Stimulated activated CD4-positive, alpha-beta T cell treated with anti-CD3 and anti-CD28 coated beads, Interleukin-1b, Interleukin-23, amount 100 ng/mL, for 48 hours (primary cell): Measurements from ENCODE around the gene RRP36.

Source experiments
- DNase-seq: peaks from one replicate; pipeline ENCODE4 v3.0.0-alpha.2; 2020

Gene RRP36

GRCh38 chr6:43074847-43075669 lies 53.6 kb downstream of the RRP36 start:
- DNase-seq = no peak

DNA sequence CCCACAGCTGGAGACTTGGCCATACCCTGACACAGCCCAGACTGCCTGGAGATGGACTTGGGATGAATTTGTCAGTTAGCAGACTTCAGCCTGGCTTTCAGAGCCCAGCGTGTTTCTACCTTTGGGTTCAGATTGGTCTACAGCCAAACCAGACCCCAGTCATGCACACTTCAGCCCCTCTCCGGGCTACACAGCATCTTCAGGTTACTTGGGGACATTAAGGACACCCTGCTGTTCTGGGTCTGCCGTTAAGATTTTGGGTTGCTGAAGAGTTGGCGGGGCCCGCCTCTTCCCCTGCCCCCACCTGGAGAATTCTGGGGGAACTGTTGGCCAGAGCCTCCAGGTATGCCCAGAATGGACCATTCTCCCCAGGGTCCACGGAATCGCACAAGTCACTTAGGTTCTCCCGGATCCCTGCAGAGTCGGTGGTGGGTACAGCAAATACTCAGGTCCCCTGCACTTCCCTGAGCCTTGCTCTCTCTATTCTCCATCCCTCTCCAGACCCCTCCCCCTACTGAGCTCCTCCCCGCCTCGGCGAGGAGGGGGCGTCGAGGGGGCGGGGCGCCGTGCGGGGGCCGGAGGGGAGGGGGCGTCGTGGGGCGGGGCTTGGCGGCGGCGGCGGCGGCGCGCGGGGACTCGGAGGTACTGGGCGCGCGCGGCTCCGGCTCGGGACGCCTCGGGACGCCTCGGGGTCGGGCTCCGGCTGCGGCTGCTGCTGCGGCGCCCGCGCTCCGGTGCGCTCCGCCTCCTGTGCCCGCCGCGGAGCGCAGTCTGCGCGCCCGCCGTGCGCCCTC lies 54.4 kb downstream of the RRP36 start, which contains the start of gene PTK7:
TSS of gene PTK7 (plus strand) at position 645 of the 794 bp plus-strand sequence. CDS start 175 bp downstream, outside the sequence.
- DNase-seq = peak; percentile 31

GRCh38 chr6:43076464-43077332 lies 55.3 kb downstream of the RRP36 start:
- no peak for DNase-seq

- no peak for DNase-seq
Measured at GRCh38 chr6:43077333-43077809, 55.9 kb downstream of the RRP36 start.

DNA sequence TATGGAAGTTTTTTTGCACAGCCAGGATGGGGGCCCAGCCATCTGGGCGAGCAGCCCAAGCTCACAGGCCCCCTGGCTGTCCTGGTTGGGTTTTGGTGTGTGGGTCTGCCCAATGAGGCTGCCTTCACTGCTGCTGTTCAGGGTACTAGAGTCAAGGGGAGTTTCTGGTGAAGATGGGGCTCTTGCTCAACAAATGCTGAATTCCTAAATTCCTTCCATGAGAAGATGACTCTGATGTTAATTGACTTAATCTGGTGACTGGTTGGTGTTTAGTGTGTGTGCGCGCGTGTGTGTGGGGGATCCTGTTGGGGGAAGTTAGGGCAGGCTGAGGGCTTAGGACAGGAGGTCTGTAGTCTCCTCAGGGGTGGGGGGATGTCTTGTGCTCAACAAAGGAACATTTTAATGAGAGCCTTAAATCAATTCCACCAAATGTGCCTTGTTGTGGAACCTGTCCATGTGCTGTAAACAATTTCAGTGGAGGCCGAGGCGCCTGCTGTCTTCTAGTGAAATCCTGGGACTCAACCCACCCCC lies 56.6 kb downstream of the RRP36 start:
- DNase-seq = no peak

DNA sequence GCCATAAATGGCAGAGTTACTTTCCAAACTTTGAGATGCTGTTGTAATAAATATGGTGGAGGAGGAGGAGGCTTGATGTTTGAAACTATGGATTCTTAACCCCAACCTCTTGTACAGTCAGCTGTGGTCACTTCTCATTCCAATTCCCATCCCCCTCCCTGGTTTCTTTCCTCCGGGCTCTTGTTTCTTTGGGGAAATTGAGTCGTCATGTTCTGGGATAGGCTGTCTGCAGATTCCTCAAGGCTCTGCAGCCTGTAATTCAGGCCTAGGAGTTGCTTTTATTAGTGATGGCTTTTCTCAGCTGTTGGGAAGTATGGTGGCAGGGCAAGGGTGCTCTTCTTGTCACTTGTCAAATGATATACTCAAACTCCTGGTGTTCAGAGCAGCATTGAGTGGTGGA lies 57.3 kb downstream of the RRP36 start:
- DNase-seq = no peak
